Mucosa of descending colon (tissue), 3 donors: Measurements from ENCODE around the gene EPYC. TPM values are rescaled to one million over a fixed set of nuclear protein-coding genes. Genes with fewer than 3 reads are reported as not detected.

Source experiments
- ATAC-seq: fragments of 200-7000 bp; cut with Tn5 transposase; one replicate; pipeline ENCODE4 v1.9.1; 2020; ENCODE audit warnings: mild to moderate bottlenecking, moderate library complexity
- DNase-seq, 3 donors: peaks; one replicate each; pipeline ENCODE4 v3.0.0-alpha.2; 2020
- H3K36me3 ChIP-seq: fragments of 200-600 bp; one replicate; pipeline ENCODE4 v1.8.0; 2021; ENCODE audit warnings: low read depth, mild to moderate bottlenecking
- H3K4me1 ChIP-seq: fragments of 200-600 bp; one replicate; pipeline ENCODE4 v1.8.0; 2021; ENCODE audit warnings: low read depth, mild to moderate bottlenecking
- H3K4me3 ChIP-seq: fragments of 200-600 bp; one replicate; pipeline ENCODE4 v1.8.0; 2021; ENCODE audit warnings: mild to moderate bottlenecking
- H3K9me3 ChIP-seq: fragments of 200-600 bp; one replicate; pipeline ENCODE4 v1.8.0; 2021; ENCODE audit warnings: mild to moderate bottlenecking
- CTCF ChIP-seq: fragments of 200-600 bp; IDR thresholded peaks from one replicate; pipeline ENCODE4 v1.8.0; 2022; ENCODE audit warnings: antibody characterized with exemption, mild to moderate bottlenecking
- intact Hi-C, 2 donors: fragments of 100-400 bp; cut with DNase I in 1 of 2; cut with micrococcal nuclease in 1 of 2; formaldehyde crosslinking; loops; one replicate each; pipeline versions ENCODE4 v1.11.0 to v1.11.1; 2022; cut with DNase I, micrococcal nuclease
- total RNA-seq, 3 donors: library from RNA; stranded (reverse); fragmentation: NEBNext Ultra II Directional in 2 of 3; extraction: Animal tissue kit (Norgen Biotek cat#: 25700) in 2 of 3; gene quantifications; one replicate each; pipeline versions ENCODE4 v1.2.1 to v1.2.4, GENCODE V29; 2021 to 2023
- donor health status: DM: no; HTN: no; CAD: no; lungs with moderate emphysema.
- donor health status: DM: no; HTN: no; CAD: no.
- donor health status: DM: no; HTN: yes; CAD: no.

EPYC gene
- total RNA-seq, 3 donors from 2014 or later: not detected

GRCh38 chr12:90974286-90974685 lies 30.5 kb downstream of the EPYC start:
- H3K4me1 ChIP-seq: no peaks in the 10 kb centered on the region
- H3K36me3 ChIP-seq: no peaks in the 10 kb centered on the region
- no peak for DNase-seq
- ATAC-seq: no peak
- no peak for TF ChIP-seq CTCF
- no peaks in the 10 kb centered on the region for H3K9me3 ChIP-seq
- H3K4me3 ChIP-seq: no peak overlapping the region
- intact Hi-C loops: loop anchor here (10.0 kb wide), 1 partner anchor 381 kb away; no protein-coding TSS in a partner anchor

- Histone ChIP-seq H3K9me3 (no peaks in the 10 kb centered on the region), H3K4me1 (no peaks in the 10 kb centered on the region), H3K4me3 (no peak overlapping the region), H3K36me3 (no peaks in the 10 kb centered on the region)
- TF ChIP-seq CTCF: no peak
- intact Hi-C loops: loop anchor here (10.0 kb wide), 1 partner anchor 383 kb away; no protein-coding TSS in a partner anchor
- ATAC-seq (no peak), DNase-seq (no peak)
Measured at GRCh38 chr12:90972226-90972625, 32.5 kb downstream of the EPYC start.

- DNase-seq (no peak), ATAC-seq (no peak)
- no peak for TF ChIP-seq CTCF
- intact Hi-C loops: loop anchor here (10.0 kb wide), 1 partner anchor 384 kb away; no protein-coding TSS in a partner anchor
- Histone ChIP-seq H3K36me3 (no peaks in the 10 kb centered on the region), H3K9me3 (no peaks in the 10 kb centered on the region), H3K4me3 (no peak overlapping the region), H3K4me1 (no peaks in the 10 kb centered on the region)
Measured at GRCh38 chr12:90970911-90971310, 33.9 kb downstream of the EPYC start.

GRCh38 chr12:90970471-90970870 lies 34.3 kb downstream of the EPYC start:
- no peaks in the 10 kb centered on the region for H3K36me3 ChIP-seq
- DNase-seq: no peak
- no peak overlapping the region for H3K4me3 ChIP-seq
- no peak for TF ChIP-seq CTCF
- intact Hi-C loops: loop anchor here (10.0 kb wide), 1 partner anchor 384 kb away; no protein-coding TSS in a partner anchor
- H3K4me1 ChIP-seq: no peaks in the 10 kb centered on the region
- ATAC-seq: peak; percentile 68
- H3K9me3 ChIP-seq: no peaks in the 10 kb centered on the region

- ATAC-seq: no peak
- Histone ChIP-seq H3K4me3 (no peak overlapping the region), H3K9me3 (no peaks in the 10 kb centered on the region), H3K4me1 (no peaks in the 10 kb centered on the region), H3K36me3 (no peaks in the 10 kb centered on the region)
- intact Hi-C loops: loop anchor here (10.0 kb wide), 1 partner anchor 385 kb away; no protein-coding TSS in a partner anchor
- no peak for TF ChIP-seq CTCF
- no peak for DNase-seq
Measured at GRCh38 chr12:90969851-90970250, 34.9 kb downstream of the EPYC start.

- no peaks in the 10 kb centered on the region for H3K9me3 ChIP-seq
- no peak overlapping the region for H3K4me3 ChIP-seq
- intact Hi-C loops: no loop called here
- H3K4me1 ChIP-seq: no peaks in the 10 kb centered on the region
- no peak for TF ChIP-seq CTCF
- no peak for ATAC-seq
- H3K36me3 ChIP-seq: no peaks in the 10 kb centered on the region
- DNase-seq: no peak
Measured at GRCh38 chr12:90969346-90969745, 35.4 kb downstream of the EPYC start.
